Activated CD4-positive, alpha-beta T cell treated with anti-CD3 and anti-CD28 coated beads, Interleukin-2, amount 50 U/mL, for 1 hour (primary cell): ENCODE measurements around the gene SLC25A43.
"Not testable (repeated sequence)": the region's sequence is repeated elsewhere in the genome, so short reads cannot be mapped to it uniquely, and the experiment has no call there.

Experiments used
- DNase-seq: peaks from one replicate; pipeline ENCODE4 v3.0.0-alpha.2; 2020

Gene SLC25A43

GRCh38 chrX:119410027-119410819 lies 11.1 kb downstream of the SLC25A43 start:
- DNase-seq = no peak

GRCh38 chrX:119410854-119411253 lies 11.7 kb downstream of the SLC25A43 start:
- DNase-seq = no peak

- no peak for DNase-seq
Measured at GRCh38 chrX:119411959-119412358, 12.8 kb downstream of the SLC25A43 start.

GRCh38 chrX:119417376-119417775 lies 18.2 kb downstream of the SLC25A43 start:
- DNase-seq = no peak

- no peak for DNase-seq
Measured at GRCh38 chrX:119417842-119418241, 18.7 kb downstream of the SLC25A43 start.

- no peak for DNase-seq
Measured at GRCh38 chrX:119419146-119419545, 20.0 kb downstream of the SLC25A43 start.

- no peak for DNase-seq
Measured at GRCh38 chrX:119419898-119420297, 20.8 kb downstream of the SLC25A43 start.

GRCh38 chrX:119421016-119421705 lies 22.0 kb downstream of the SLC25A43 start:
- DNase-seq = no peak

- no peak for DNase-seq
Measured at GRCh38 chrX:119423631-119424030, 24.5 kb downstream of the SLC25A43 start.

GRCh38 chrX:119424999-119425398 lies 25.9 kb downstream of the SLC25A43 start:
- DNase-seq = no peak

GRCh38 chrX:119427024-119427794 lies 28.1 kb downstream of the SLC25A43 start:
- no peak for DNase-seq

GRCh38 chrX:119427795-119428185 lies 28.7 kb downstream of the SLC25A43 start:
- DNase-seq = no peak

- no peak for DNase-seq
Measured at GRCh38 chrX:119429471-119429870, 30.3 kb downstream of the SLC25A43 start.

GRCh38 chrX:119441295-119441694 lies 42.2 kb downstream of the SLC25A43 start:
- not testable (repeated sequence) for DNase-seq

- no peak for DNase-seq
Measured at GRCh38 chrX:119442286-119442685, 43.1 kb downstream of the SLC25A43 start.

- DNase-seq = no peak
Measured at GRCh38 chrX:119453202-119453601, 54.1 kb downstream of the SLC25A43 start.

GRCh38 chrX:119455264-119455663 lies 56.1 kb downstream of the SLC25A43 start:
- no peak for DNase-seq

- no peak for DNase-seq
Measured at GRCh38 chrX:119459181-119459580, 60.0 kb downstream of the SLC25A43 start.

- no peak for DNase-seq
Measured at GRCh38 chrX:119465555-119465954, 66.4 kb downstream of the SLC25A43 start.

- no peak for DNase-seq
Measured at GRCh38 chrX:119466970-119467369, 67.8 kb downstream of the SLC25A43 start.

- DNase-seq = no peak
Measured at GRCh38 chrX:119467433-119467832, 68.3 kb downstream of the SLC25A43 start.

GRCh38 chrX:119467842-119468550 lies 68.9 kb downstream of the SLC25A43 start, which contains the start of gene SLC25A5:
Gene SLC25A5, plus strand, starts transcription at chrX:119468444. Its CDS starts 72 bp downstream, at chrX:119468516.
- peak; percentile 78 for DNase-seq
